Caco-2 (cell line): ENCODE results near the gene SH2D4B. TPM values are rescaled to one million over a fixed set of nuclear protein-coding genes. Genes with fewer than 3 reads are reported as not detected.

Experiments used
- BruUV-seq: library from RNA; stranded (reverse); fragments of 400-500 nt; replicated peaks from 2 replicates; lab custom pipeline; 2021; lab: Mats Ljungman, UMichigan
- CTCF ChIA-PET: fragments of 300-600 bp; sonication (Branson Sonifier 250); formaldehyde crosslinking; loops from one replicate; lab custom pipeline; 2022; ENCODE audit warnings: antibody characterized with exemption; lab: Charles Lee
- POLR2A ChIA-PET: fragments of 300-600 bp; sonication (Branson Sonifier 250); formaldehyde crosslinking; loops from one replicate; lab custom pipeline; 2022; ENCODE audit warnings: antibody characterized with exemption; lab: Charles Lee
- DNase-seq, 2 experiments: peaks; one replicate each; pipeline versions ENCODE4 v3.0.0 to v3.0.0-alpha.2; 2020 to 2022
- H3K27me3 ChIP-seq: replicated peaks from 2 replicates; pipeline ENCODE4 v1.6.0; 2011; ENCODE audit warnings: low read length; ENCODE audit not compliant: control insufficient read depth, insufficient read depth
- H3K36me3 ChIP-seq: 2 replicates; pipeline ENCODE4 v1.5.1; 2011; ENCODE audit warnings: low read length; ENCODE audit not compliant: control insufficient read depth, insufficient read depth
- H3K4me1 ChIP-seq: fragments of 250-450 bp; sonication (Bioruptor Pico); 2 replicates; pipeline ENCODE4 v1.5.1; 2020; ENCODE audit warnings: mild to moderate bottlenecking
- H3K4me3 ChIP-seq: 2 replicates; pipeline ENCODE4 v1.5.1; 2011; ENCODE audit warnings: low read depth, mild to moderate bottlenecking, control low read depth, low read length
- H3K9me3 ChIP-seq: fragments of 250-450 bp; sonication (Bioruptor Pico); 2 replicates; pipeline ENCODE4 v1.5.1; 2020; ENCODE audit warnings: mild to moderate bottlenecking, moderate library complexity
- H3K27ac Mint-ChIP-seq: one replicate; pipeline ENCODE4 v1.8.0; 2022; ENCODE audit warnings: mixed read lengths; ENCODE audit not compliant: unreplicated experiment
- H3K27me3 Mint-ChIP-seq: one replicate; pipeline ENCODE4 v1.8.0; 2022; ENCODE audit warnings: mixed read lengths; ENCODE audit not compliant: insufficient read depth, unreplicated experiment
- H3K36me3 Mint-ChIP-seq: one replicate; pipeline ENCODE4 v1.8.0; 2022; ENCODE audit warnings: mild to moderate bottlenecking, mixed read lengths; ENCODE audit not compliant: insufficient read depth, unreplicated experiment
- H3K4me1 Mint-ChIP-seq: one replicate; pipeline ENCODE4 v1.8.0; 2022; ENCODE audit warnings: low read depth, mixed read lengths; ENCODE audit not compliant: unreplicated experiment
- H3K4me3 Mint-ChIP-seq: one replicate; pipeline ENCODE4 v1.8.0; 2022; ENCODE audit warnings: mild to moderate bottlenecking, moderate library complexity, mixed read lengths; ENCODE audit not compliant: unreplicated experiment
- H3K9me3 Mint-ChIP-seq: one replicate; pipeline ENCODE4 v1.8.0; 2022; ENCODE audit warnings: mixed read lengths; ENCODE audit not compliant: unreplicated experiment
- intact Hi-C: fragments of 100-400 bp; cut with micrococcal nuclease; formaldehyde crosslinking; loops from one replicate; pipeline ENCODE4 v1.10.0; 2022; ENCODE audit not compliant: unreplicated experiment
- total RNA-seq: library from RNA; stranded (reverse); gene quantifications from 2 replicates; pipeline ENCODE4 v1.2.3, GENCODE V29; 2022
- TF ChIP-seq, protein P1 (sequence below), 2 experiments: fragments of 200-600 bp in 1 of 2; IDR thresholded peaks; 1 replicate in 1 of 2; 2 replicates in 1 of 2; pipeline versions ENCODE4 v1.5.1 to v1.8.0; 2011 to 2022; ENCODE audit warnings: antibody characterized with exemption in 1 of 2, control low read depth in 1 of 2, inconsistent platforms in 1 of 2, low read depth in 1 of 2, low read length in 1 of 2, mild to moderate bottlenecking in 1 of 2, moderate library complexity in 1 of 2; ENCODE audit not compliant: insufficient read depth in 1 of 2, severe bottlenecking in 1 of 2, unreplicated experiment in 1 of 2

The SH2D4B gene
- total RNA-seq, 1 experiment from 2014 or later: 0.23 TPM

DNA sequence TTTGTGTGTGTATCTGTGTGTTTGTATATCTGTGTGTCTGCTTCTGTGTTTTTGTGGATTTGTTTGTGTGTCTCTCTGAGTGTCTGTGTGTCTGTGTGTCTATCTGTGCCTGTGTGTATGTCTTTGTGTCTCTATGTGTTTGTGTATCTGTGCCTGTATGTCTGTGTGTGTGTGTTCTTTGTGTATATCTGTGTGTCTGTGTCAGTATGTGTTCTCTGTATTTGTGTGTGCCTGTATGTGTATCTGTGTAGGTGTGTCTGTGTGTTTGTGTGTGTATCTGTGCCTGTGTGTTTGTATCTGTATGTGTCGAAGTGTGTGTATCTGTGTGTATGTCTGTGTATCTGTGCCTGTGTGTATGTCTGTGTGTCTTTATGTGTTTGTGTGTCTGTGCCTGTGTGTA is 118.2 kb downstream of the SH2D4B start:
- POLR2A ChIA-PET: no interaction called here
- BruUV-seq: no TSS peak
- CTCF ChIA-PET: no interaction called here
- no peaks in the 10 kb centered on the region for H3K4me1 ChIP-seq
- no peak overlapping the region for H3K4me3 Mint-ChIP-seq
- intact Hi-C loops: no loop called here
- no peaks in the 10 kb centered on the region for H3K27me3 ChIP-seq
- H3K4me3 ChIP-seq: no peak overlapping the region
- DNase-seq: no peak
- H3K36me3 Mint-ChIP-seq: no peaks in the 10 kb centered on the region
- TF ChIP-seq, protein P1, sequence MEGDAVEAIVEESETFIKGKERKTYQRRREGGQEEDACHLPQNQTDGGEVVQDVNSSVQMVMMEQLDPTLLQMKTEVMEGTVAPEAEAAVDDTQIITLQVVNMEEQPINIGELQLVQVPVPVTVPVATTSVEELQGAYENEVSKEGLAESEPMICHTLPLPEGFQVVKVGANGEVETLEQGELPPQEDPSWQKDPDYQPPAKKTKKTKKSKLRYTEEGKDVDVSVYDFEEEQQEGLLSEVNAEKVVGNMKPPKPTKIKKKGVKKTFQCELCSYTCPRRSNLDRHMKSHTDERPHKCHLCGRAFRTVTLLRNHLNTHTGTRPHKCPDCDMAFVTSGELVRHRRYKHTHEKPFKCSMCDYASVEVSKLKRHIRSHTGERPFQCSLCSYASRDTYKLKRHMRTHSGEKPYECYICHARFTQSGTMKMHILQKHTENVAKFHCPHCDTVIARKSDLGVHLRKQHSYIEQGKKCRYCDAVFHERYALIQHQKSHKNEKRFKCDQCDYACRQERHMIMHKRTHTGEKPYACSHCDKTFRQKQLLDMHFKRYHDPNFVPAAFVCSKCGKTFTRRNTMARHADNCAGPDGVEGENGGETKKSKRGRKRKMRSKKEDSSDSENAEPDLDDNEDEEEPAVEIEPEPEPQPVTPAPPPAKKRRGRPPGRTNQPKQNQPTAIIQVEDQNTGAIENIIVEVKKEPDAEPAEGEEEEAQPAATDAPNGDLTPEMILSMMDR (IDR thresholded peaks at IDR 0.05; ENCODE audit: insufficient read depth in 1 of 2, low read depth in 1 of 2, low read length in 1 of 2, severe bottlenecking in 1 of 2, unreplicated experiment in 1 of 2): no peak
- no peaks in the 10 kb centered on the region for H3K36me3 ChIP-seq
- no peak overlapping the region for H3K27ac Mint-ChIP-seq
- no peaks in the 10 kb centered on the region for H3K4me1 Mint-ChIP-seq
- no peaks in the 10 kb centered on the region for H3K9me3 Mint-ChIP-seq
- H3K27me3 Mint-ChIP-seq: no peaks in the 10 kb centered on the region
- no peaks in the 10 kb centered on the region; the same call in 1 of the 2 replicates for H3K9me3 ChIP-seq

GRCh38 chr10:80658068-80658467 is 120.4 kb downstream of the SH2D4B start:
- TF ChIP-seq, protein P1 (IDR thresholded peaks at IDR 0.05; ENCODE audit: insufficient read depth in 1 of 2, low read depth in 1 of 2, low read length in 1 of 2, severe bottlenecking in 1 of 2, unreplicated experiment in 1 of 2): no peak
- Mint-ChIP-seq H3K27ac (no peak overlapping the region), H3K4me1 (no peaks in the 10 kb centered on the region), H3K4me3 (no peak overlapping the region), H3K9me3 (no peaks in the 10 kb centered on the region), H3K36me3 (no peaks in the 10 kb centered on the region), H3K27me3 (no peaks in the 10 kb centered on the region)
- intact Hi-C loops: no loop called here
- ChIA-PET CTCF (no interaction called here), POLR2A (no interaction called here)
- no TSS peak for BruUV-seq
- H3K4me3 ChIP-seq: no peak overlapping the region
- H3K27me3 ChIP-seq: no peaks in the 10 kb centered on the region
- peaks cover 3% of the 10 kb centered on the region; the same call in 1 of the 2 replicates for H3K9me3 ChIP-seq
- no peaks in the 10 kb centered on the region for H3K36me3 ChIP-seq
- no peak for DNase-seq
- H3K4me1 ChIP-seq: peaks cover 4% of the 10 kb centered on the region

GRCh38 chr10:80659289-80659688 is 121.6 kb downstream of the SH2D4B start:
- H3K27me3 ChIP-seq: no peaks in the 10 kb centered on the region
- CTCF ChIA-PET: no interaction called here
- no TSS peak for BruUV-seq
- H3K4me3 ChIP-seq: no peak overlapping the region
- TF ChIP-seq, protein P1 (IDR thresholded peaks at IDR 0.05; ENCODE audit: insufficient read depth in 1 of 2, low read depth in 1 of 2, low read length in 1 of 2, severe bottlenecking in 1 of 2, unreplicated experiment in 1 of 2): no peak
- peaks cover 6% of the 10 kb centered on the region; the same call in 1 of the 2 replicates for H3K9me3 ChIP-seq
- H3K4me1 ChIP-seq: peaks cover 6% of the 10 kb centered on the region
- Mint-ChIP-seq H3K27me3 (no peaks in the 10 kb centered on the region), H3K27ac (no peak overlapping the region), H3K36me3 (no peaks in the 10 kb centered on the region), H3K9me3 (no peaks in the 10 kb centered on the region), H3K4me3 (no peak overlapping the region), H3K4me1 (no peaks in the 10 kb centered on the region)
- DNase-seq: no peak
- intact Hi-C loops: no loop called here
- POLR2A ChIA-PET: no interaction called here
- no peaks in the 10 kb centered on the region for H3K36me3 ChIP-seq
